Dermis blood vessel endothelial cell (primary cell): Measurements from ENCODE around the gene COL6A1. TPM values are rescaled to one million over a fixed set of nuclear protein-coding genes. Genes with fewer than 3 reads are reported as not detected.
A peak's percentile ranks its signal among the peaks of the same experiment; 100 is the strongest.
"Not testable (repeated sequence)": the region's sequence is repeated elsewhere in the genome, so short reads cannot be mapped to it uniquely, and the experiment has no call there.

Source experiments
- DNase-seq: peaks from one replicate; pipeline ENCODE4 v3.0.0; 2010
- total RNA-seq: library from RNA; depleted of rRNA; stranded (reverse); fragments of >200 nt; gene quantifications from 2 replicates; pipeline ENCODE4 v1.2.3, GENCODE V29; 2014

Gene COL6A1
- total RNA-seq, 1 donor from 2014 or later, result 32.7 TPM

DNA sequence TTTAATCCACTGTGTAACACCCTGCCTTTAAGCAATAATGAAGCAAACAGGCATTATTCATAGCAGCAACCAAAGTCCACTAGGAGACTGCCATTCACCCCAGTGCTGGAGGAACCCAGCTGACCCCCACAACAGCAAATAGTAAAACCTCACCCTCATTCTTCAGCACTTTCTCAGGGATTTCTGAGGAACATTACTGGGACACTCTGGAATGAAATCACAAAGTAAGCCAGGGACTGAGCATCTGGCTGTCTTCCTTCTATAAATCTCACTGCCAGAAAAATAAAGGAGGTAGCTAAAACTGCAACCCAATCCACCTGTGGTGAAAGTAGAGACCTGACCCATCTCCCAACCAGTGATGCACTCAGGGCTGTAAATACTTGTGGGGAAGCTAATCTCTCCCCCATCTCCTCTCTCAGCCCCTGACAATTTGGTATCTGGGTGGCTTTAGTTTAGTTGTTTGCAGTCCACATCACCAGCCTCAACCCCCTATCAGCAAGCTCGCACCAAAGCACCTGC is 47.1 kb downstream of the COL6A1 start:
- no peak for DNase-seq

DNA sequence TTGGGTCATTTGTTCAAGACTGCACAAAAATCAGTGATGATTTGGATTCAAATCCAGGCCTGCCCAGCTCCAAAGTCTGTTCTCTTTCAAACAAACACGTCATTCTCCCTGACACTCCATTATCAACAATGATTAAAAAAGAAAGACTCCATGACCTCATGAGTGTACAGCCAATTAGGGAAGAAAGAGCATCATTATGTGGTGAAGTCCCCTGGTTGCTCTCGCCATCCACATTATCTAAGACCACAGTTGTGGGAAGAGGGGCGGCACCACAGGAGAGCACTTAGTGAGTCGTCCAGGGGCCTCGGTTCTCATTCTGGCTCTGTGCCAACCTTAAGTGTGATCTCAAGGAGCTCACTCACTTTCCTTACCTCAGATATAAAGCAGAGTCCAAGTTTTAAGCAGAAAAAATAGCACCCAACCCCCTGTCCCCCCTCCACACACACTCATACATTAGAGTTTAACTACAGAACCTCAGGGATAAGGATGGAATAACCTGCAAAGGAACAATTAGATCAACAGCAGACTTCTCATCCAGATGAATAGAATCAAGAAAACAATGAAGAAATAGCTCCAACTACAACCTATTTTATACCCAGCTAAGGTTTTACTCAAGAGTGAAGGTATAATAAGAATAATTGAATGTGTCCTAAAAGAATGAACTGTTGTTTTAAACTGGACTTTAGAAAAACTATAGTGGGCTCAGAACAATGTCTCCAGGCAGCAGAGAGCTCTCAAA is 47.8 kb downstream of the COL6A1 start:
- no peak for DNase-seq

DNA sequence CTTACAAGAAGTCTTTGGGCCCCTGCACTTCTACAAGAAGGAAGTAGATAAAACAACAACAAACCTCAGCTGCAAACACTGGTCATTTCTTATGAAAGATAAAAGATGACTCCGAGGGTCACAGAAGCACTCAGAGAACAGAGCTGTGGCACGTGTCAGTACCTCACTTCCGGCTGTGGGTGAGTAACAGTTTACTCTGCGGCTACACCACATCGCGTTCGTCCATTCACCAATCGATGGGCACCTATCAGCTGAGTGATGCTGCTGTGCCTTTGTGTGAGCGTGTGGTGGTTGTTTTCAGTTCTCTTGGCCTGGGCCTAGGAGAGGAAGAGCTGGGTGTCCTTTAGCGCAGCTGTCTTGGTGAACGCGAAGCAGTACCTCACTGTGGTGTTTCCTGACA is 49.9 kb downstream of the COL6A1 start:
- DNase-seq, result no peak

DNA sequence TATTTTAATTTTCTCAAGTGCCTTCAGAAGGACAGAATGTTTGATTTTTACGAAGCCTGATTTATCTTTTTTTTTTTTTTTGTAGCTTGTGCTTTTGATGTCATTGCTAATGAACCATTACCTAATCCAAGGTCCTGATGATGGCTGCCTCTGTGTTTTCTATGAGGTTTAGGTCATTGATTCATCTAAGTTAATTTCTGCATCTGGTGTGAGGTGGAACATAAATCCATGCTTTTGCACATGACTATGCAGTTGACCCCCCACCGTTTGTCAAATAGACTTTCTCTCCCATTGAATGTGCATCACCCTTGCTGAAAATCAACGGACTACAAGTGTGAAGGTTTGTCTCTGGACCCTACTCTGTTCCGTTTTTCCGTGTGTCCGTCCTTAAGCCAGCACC is 50.5 kb downstream of the COL6A1 start:
- no peak for DNase-seq

DNA sequence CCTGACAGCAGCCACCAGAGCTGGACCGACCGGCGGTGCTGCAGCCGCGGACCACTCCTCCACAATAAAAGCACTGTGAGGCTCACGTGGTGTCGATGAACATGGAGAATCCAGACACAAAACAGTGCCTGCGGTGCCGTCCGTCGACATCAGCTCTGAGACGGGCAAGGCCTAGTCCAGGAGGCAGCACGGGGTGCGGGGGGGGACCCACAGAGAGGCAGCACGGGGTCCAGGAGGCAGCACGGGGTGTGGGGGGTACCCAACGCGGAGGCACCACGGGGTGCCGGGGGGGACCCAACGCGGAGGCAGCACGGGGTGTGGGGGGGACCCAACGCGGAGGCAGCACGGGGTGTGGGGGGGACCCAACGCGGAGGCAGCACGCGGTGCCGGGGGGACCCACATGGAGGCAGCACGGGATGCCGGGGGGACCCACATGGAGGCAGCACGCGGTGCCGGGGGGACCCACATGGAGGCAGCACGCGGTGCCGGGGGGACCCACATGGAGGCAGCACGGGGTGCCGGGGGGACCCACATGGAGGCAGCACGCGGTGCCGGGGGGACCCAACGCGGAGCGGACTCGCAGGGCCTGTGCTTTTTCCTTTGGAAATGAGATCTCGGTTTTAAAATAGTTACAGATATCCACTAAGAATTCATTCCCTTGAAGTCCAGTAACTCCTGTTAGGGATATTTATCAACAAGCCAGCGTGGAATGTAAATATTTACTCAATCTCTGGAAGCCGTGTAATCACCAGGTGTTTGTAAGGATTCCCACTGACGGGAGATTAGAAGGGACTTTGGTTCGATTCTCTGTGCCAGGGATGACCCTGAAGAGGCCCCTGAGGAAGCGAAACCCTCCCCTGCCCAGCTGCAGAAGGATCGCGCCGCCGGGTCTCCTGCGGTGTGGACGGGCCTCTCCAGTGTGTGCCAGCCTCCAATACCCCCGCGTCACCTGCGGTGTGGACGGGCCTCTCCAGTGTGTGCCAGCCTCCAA is 52.1 kb downstream of the COL6A1 start:
- no peak for DNase-seq

DNA sequence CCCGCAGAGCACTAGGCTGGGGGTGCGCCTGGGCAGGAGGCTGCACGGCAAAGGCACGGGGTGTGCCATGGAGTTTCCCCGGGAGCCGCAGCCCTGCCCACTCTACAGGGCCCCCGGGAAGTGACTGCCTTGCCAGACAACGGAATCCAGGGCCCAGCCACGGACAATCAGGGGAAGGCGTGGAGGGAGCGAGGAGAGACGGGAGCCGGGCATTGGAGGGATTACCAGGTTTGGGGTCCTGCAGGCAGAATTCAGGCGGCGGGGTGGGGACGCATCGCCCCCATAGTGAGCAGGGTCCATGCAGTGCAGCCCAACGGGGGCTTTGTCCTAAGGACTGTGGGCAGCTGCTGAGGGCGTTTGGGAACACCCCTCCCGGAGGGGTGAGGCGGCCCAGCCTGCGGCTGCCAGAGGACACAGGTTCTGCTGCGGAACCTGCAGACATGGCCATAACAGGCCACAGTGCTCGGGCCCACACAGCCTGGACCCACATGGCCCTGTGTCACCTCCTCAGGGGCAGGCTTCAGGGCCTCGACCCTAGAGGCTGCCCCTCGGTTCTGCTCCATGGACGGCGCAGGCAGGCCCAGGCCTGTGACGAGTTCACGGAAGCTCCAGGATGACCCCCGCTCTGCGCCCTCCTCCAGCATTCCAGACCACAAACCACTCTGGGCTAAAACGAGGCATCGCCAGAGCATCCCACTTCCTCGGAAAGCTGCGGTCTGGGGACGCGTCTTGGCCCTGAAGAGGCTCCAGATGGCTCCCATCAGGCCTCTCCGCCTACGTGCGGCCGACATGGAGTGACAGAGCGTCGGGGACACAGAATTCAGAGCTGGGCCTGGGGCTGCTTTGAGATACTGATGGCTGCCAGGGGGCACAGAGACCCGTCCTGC is 54.5 kb downstream of the COL6A1 start:
- no peak for DNase-seq

DNA sequence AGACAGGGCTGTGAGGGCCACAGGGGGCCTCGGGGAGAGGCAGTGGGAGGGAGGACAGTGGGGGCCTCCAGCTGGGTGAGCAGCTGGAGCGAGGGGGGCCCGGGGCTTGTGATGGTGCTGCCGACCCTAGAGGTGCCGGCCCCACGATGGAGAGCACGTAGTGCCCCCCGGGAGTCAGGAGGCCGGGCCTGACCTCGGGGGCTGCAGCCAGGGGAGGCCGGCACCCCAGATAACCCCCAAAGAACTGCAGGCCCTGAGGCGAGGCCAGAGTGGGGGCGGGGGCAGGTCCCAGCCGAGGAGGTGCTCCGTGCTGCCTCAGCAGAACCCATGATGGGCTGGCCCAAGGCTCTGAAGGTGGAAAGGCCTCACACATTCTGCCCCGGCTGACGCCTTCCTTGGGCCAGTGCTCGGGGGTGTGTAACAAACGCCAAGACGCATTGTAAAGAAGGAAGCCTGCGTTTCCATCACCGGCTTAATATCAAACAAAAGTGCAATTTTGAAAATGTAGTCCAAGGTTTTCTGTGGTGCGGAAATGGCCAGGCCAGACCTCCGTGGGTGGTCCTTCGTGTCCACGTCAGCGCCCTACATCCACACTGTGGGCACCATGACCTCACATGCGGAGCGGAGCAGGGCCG is 55.2 kb downstream of the COL6A1 start:
- DNase-seq, result no peak

DNA sequence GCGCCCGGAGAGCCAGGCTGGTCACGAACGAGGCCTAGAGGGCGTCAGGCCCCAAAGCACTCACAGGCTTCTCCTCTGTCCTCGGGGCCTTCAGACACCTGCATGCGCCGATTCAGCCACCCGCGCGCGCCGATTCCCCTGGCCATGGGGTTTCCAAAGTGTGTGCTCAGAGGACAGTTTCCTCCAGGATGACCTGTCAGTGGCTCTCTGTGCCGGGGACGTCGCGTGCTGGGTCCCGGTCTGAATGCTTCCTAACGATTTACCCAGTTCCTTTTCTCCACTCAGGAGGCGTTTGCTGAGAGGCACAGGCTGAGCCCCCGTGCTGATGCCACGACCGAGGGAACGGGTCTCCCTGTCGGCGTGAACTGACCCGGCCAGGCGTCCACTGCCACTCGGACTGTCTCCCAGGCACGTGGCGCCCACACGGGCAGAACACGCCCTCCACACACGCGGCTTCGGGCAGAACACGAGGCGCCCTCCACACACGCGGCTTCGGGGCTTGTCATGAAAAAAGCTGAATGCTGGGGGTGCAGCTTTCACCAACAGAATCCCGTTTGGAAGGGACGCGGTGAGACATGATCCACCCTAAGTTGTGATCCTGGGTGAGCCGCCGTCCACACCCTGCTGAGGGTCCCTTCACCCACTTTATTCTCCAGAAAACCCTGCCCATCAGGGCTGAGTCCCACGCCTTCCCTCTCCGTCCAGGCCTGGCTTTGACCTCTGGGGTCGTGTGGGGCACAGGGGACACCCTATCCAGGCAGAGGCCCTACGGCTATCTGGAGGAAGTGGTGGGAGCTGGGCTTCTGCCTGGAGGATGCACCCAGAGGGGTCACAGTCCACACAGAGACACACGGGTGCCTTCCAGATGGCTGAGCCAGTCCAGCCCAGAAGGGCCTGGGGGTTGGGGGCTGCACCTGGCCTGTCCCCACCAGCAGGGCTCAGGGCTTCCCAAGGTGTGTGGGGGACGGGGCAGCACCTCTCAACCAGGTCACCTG is 56.1 kb downstream of the COL6A1 start:
- no peak for DNase-seq

DNA sequence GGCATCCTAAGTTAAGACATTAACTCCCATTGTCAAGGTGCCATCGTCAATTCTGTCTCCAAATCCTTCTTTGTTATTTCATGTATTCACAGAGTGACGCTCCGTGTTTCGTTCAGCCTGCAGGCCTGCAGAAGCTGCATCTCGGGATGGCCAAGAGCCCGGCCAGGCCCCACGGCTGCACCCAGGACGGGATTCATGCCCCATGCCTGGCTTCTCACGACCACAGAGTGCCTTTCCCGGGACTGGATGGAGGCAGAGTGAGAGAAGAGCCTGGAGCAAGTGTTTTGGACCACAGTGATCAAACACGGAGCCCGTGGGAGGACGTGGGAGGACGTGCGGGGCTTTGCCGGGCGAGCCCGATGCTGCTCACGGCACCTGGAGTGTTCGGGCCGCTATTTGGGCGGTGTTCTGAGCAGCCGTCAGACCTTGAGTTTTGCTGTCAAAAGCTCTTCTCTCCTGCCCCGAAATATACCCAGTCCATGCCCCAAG is 56.8 kb downstream of the COL6A1 start:
- no peak for DNase-seq

DNA sequence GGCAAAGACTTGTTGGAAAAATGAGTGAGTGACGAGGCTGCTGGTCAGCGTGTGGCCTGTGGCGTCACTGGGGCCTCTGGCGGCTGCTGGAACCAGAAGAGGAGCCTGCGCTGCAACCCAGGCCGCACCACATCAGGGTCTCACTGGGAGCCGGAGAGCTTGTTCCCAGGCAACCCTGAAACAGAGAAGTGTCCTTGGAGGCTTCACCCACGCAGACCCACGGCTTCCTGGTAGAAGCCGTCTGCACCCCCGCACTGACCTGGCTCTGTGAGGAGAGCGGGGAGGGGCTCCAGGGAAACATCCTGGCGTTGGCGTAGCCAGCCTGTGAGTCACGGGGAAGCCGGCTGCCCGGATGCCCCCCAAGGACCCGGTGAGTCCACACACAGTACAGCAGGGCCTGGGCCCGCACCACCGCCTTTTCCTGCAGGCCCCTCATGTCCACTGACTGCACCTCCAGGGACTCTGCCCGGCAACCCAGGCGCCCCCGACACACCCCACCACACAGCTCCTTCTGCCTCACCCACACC is 57.4 kb downstream of the COL6A1 start:
- peak; percentile 86 for DNase-seq

DNA sequence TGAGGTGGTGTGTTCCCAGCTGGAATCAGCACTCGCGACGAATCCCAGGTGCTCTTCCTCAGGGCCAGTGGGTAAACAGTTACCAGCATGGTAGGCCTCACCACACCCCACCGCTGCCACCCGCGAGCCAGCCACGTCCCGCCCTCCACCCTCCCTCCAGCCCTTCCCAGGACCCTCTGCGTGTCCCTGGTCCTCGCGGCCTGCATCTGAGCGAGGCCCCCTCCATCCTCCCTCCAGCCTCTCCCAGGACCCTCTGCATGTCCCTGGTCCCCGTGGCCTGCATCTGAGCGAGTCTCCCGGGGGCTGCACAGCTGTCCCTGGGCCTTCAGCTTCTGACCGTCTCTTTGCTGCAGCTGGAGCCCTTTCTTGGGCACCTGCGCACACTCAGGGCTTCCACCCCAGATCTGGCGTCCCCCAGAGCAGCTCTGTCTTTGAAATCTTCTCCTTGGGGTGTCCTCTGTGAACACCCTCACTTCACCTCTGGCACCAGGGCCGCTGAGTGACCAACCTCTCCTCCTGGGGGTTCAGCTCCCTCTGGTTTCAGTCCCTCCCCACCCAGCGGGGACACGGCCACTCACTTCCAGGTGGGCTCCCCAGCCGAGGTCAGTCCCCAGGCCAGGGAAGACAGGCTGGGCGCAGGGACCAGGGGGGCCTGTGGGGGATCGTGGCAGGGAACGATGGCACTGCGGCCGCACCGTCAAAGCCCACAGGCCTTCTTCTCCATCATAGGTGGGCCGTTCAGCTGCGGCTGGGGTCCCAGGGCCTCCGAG is 58.5 kb downstream of the COL6A1 start:
- no peak for DNase-seq

DNA sequence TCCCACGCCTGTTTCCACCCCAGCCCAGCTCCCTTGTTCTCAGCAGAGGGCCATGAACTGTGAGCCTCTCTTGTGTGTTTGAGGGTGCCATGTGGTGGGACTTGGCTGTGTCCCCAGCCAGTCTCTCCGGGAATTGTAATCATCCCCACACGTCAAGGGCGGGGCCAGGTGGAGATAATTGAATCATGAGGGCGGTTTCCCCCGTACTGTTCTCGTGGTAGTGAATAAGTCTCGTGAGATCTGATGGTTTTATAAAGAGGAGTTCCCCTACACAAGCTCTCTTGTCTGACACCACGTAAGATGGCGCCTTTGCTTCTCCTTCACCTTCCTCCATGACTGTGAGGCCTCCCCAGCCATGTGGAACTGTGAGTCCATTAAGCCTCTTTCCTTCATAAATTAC is 59.1 kb downstream of the COL6A1 start:
- no peak for DNase-seq

DNA sequence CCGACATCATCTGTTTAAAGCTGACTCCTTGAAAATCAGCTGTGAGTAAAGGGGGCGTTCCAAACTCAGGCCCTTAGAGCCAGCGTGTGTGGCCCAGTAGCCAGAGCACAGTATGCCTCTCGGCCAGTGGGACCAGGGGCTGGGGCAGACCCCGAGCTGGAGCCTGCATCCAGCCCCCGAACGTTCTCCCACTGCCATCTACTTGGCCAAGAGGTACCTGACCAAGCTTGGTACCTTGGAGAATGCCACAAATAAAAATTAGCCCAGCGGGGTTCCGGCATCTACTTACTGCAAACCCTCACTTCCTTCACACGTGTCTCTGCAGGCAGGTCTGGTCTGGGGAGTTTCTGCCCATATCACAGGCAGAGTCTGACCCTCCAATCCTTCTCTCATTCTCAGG is 59.6 kb downstream of the COL6A1 start:
- no peak for DNase-seq

DNA sequence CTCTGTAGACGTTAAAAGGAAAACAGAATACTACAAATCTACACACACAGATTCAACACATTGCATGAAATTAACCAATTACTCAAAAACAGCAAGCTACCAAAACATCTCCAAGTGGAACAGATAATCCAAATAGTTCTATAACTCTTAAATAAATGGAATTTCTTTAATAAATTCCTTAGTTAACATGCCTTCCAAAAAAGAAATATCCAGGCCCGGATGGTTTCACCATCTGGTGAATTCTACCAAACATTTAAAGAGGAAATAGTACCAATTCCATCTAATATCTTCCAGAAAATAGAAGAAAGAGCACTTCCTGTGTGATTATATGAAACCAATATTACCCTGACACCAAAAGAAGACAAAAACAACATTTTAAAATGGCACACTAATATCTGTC is 63.6 kb downstream of the COL6A1 start:
- no peak for DNase-seq

DNA sequence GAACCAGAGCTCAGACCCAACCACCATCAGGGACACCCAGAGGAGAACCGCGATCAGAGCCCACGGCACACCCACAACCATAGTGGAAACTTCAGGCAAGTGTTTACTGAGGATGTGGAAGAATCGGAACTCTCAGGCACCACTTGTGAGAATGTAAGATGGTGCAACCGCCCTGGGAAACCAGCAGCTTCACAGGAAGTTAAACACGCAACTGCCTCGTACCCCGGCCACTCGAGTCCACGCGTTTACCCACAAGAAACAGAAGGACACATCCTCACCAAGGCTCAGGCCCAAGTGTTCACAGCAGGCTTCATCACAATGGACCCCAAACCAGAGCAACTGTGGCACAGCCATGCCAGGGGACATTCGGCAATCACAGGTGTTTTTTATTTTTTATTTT is 64.9 kb downstream of the COL6A1 start:
- no peak for DNase-seq

DNA sequence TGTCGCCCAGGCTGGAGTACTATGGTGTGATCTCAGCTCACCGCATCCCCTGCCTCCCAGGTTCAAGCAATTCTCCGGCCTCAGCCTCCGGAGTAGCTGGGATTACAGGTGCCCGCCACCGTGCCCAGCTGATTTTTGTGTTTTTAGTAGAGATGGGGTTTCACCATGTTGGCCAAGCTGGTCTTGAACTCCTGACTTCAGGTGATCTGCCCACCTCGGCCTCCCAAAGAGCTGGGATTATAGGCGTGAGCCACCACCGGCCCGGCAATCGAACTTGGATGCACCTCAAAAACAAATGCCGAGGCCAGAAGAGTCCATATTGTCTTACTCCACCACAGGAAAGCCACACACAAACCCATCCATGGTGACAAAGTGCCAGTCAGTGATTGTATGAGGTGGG is 65.3 kb downstream of the COL6A1 start:
- DNase-seq, result not testable (repeated sequence)

DNA sequence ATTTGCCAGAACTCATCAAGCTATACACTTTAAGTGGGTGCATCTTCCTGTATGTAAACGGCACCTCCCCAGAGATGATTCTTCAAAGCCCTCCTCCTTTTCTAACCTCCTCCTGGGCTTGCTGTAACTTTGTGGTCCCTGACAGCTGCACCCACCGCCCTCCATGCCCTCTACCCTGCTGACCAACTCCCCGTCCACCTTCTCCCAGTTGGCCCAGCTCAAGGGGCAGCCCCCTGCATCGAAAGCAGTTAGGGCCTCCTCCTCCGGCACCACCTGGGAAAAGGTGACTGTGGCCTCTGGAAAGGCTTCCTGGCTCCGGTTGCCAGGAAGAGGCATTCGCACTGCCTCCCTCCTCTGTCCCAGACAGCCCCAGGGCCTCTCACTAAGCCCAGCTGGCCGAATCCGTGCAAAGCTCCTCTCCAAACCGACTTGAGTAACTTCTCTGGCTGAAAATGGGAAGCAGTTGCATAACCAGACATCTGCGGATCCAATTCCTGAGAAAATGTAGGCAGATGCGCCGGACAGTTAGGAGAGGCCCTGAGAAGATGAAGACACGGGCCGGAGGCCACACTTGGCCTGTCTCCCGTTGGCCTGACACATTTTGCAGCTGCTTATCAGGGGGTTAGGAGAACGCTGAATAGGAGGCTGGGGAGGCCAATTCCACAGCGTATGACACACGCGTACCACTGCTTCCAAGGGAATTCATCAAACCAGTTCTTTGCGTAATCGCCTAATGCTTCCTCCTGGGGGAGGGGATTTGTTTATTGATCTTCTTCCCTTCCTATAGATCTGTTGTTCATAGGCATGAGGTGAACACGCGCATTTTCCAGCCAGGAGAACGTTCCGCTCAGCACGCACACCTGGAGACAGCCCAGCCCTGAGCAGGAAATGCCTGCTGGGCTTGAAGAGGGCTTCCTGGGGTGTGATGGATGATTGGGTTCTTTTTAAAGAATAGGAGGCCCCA is 67.6 kb downstream of the COL6A1 start:
- no peak for DNase-seq
